HEK293T (cell line): Measurements from ENCODE around the gene C1orf56.

Experiments
- ARNT ChIP-seq: fragments of 450-650 bp; IDR thresholded peaks from 2 replicates; pipeline ENCODE4 v1.6.1; 2017; ENCODE audit warnings: mild to moderate bottlenecking
- BHLHE40 ChIP-seq: fragments of 450-650 bp; IDR thresholded peaks from 2 replicates; pipeline ENCODE4 v1.6.1; 2016; ENCODE audit warnings: mild to moderate bottlenecking, moderate library complexity, borderline replicate concordance
- CTBP1 ChIP-seq: fragments of 450-650 bp; IDR thresholded peaks from 2 replicates; pipeline ENCODE4 v1.6.1; 2016; ENCODE audit warnings: borderline replicate concordance
- ELF4 ChIP-seq: fragments of 450-650 bp; IDR thresholded peaks from 2 replicates; pipeline ENCODE4 v1.6.1; 2017; ENCODE audit warnings: antibody characterized with exemption
- FOXA1 ChIP-seq: fragments of 450-650 bp; IDR thresholded peaks from 2 replicates; pipeline ENCODE4 v1.6.1; 2016; ENCODE audit warnings: mild to moderate bottlenecking
- FOXM1 ChIP-seq: fragments of 450-650 bp; IDR thresholded peaks from 2 replicates; pipeline ENCODE4 v1.6.1; 2017; ENCODE audit warnings: mild to moderate bottlenecking, borderline replicate concordance
- HDGF ChIP-seq: fragments of 450-650 bp; IDR thresholded peaks from 2 replicates; pipeline ENCODE4 v1.6.1; 2017; ENCODE audit warnings: antibody characterized with exemption, borderline replicate concordance
- NFRKB ChIP-seq: fragments of 450-650 bp; IDR thresholded peaks from 2 replicates; pipeline ENCODE4 v1.6.1; 2016; ENCODE audit warnings: mild to moderate bottlenecking, moderate library complexity
- SP1 ChIP-seq: fragments of 450-650 bp; IDR thresholded peaks from 2 replicates; pipeline ENCODE4 v1.6.1; 2017
- SUZ12 ChIP-seq: fragments of 450-650 bp; IDR thresholded peaks from 2 replicates; pipeline ENCODE4 v1.6.1; 2016; ENCODE audit warnings: mild to moderate bottlenecking
- TARDBP ChIP-seq: fragments of 450-650 bp; IDR thresholded peaks from 2 replicates; pipeline ENCODE4 v1.6.1; 2016

DNA sequence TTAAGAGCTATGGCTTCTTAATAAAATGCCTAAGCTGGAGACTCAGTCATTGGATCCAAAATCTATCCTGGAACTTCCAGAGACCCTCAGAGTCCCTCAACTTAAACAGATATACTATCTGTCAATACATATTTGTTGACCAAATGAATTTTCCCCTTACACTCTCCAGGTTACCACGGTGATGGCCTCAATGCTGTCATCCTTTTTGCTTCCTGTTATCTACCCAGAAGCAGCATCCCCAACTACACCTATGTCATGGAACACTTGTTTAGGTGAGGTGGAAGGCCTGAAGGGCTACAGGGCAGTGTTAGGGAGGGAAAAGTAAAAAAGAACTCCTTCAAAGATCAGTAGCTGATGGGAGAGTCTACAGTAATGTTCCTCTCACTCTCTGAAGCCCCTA, 4.4 kb upstream of the C1orf56 start:
- TF ChIP-seq ARNT: no peak
- TF ChIP-seq NFRKB: no peak
- no peak for TF ChIP-seq HDGF
- no peak for TF ChIP-seq FOXM1
- no peak for TF ChIP-seq BHLHE40
- TF ChIP-seq SP1: no peak
- TF ChIP-seq FOXA1: no peak
- TF ChIP-seq ELF4: no peak
- TF ChIP-seq SUZ12: no peak
- no peak for TF ChIP-seq TARDBP
- no peak for TF ChIP-seq CTBP1
